Peyer's patch (tissue), 4 donors: ENCODE data around the gene FNDC3A. TPM values are rescaled to one million over a fixed set of nuclear protein-coding genes. Genes with fewer than 3 reads are reported as not detected.
"Not testable (repeated sequence)": the region's sequence is repeated elsewhere in the genome, so short reads cannot be mapped to it uniquely, and the experiment has no call there.

Source experiments
- DNase-seq, 3 donors: peaks; one replicate each; pipeline ENCODE4 v3.0.0-alpha.2; 2017 to 2019
- H3K27ac ChIP-seq, 4 donors: fragments of 200-600 bp; sonication (generic); one replicate each; pipeline ENCODE4 v1.5.1; 2016 to 2019
- H3K27me3 ChIP-seq, 2 donors: fragments of 200-600 bp; sonication (generic); one replicate each; pipeline ENCODE4 v1.5.1; 2019
- H3K36me3 ChIP-seq, 3 donors: fragments of 200-600 bp; sonication (generic); one replicate each; pipeline ENCODE4 v1.5.1; 2016 to 2019
- H3K4me1 ChIP-seq, 4 donors: fragments of 200-600 bp; sonication (generic); one replicate each; pipeline ENCODE4 v1.5.1; 2016 to 2019
- H3K4me3 ChIP-seq, 4 donors: fragments of 200-600 bp; sonication (generic); 1 replicate in 3 of 4; 2 replicates in 1 of 4; pipeline ENCODE4 v1.5.1; 2016 to 2019; ENCODE audit warnings: mild to moderate bottlenecking in 1 of 4
- H3K9me3 ChIP-seq, 4 donors: fragments of 200-600 bp; sonication (generic); one replicate each; pipeline ENCODE4 v1.5.1; 2016 to 2019; ENCODE audit warnings: mild to moderate bottlenecking in 1 of 4
- CTCF ChIP-seq, 6 experiments: fragments of 450-650 bp in 4 of 6; fragments of 200-600 bp in 2 of 6; sonication (generic) in 1 of 6; IDR thresholded peaks; one replicate each; pipeline ENCODE4 v1.5.1; 2017 to 2019; ENCODE audit warnings: antibody characterized with exemption in 6 of 6, mild to moderate bottlenecking in 3 of 6, moderate library complexity in 1 of 6
- POLR2A ChIP-seq, 2 donors: fragments of 450-650 bp; IDR thresholded peaks; one replicate each; pipeline ENCODE4 v1.5.1; 2017; ENCODE audit warnings: antibody characterized with exemption in 2 of 2, mild to moderate bottlenecking in 2 of 2, moderate library complexity in 2 of 2
- total RNA-seq, 4 donors: library from RNA; depleted of rRNA; stranded (reverse); fragments of >200 nt; gene quantifications; one replicate each; pipeline ENCODE4 v1.1.0, GENCODE V29; 2016

FNDC3A gene
- total RNA-seq, 4 donors from 2014 or later = 40.4 to 75.0 (median 52.6) TPM

GRCh38 chr13:49055021-49055420, 79.3 kb downstream of the FNDC3A start:
- peaks cover 0 to 3% (median 0%) of the 10 kb centered on the region in 3 donors for H3K36me3 ChIP-seq
- no peaks in the 10 kb centered on the region for H3K27me3 ChIP-seq
- H3K27ac ChIP-seq = no peak overlapping the region
- H3K4me3 ChIP-seq = no peak overlapping the region
- no peak for DNase-seq
- H3K9me3 ChIP-seq = no peaks in the 10 kb centered on the region
- TF ChIP-seq CTCF (IDR thresholded peaks at IDR 0.05) (no peak), POLR2A (IDR thresholded peaks at IDR 0.05) (no peak)
- H3K4me1 ChIP-seq = no peaks in the 10 kb centered on the region

DNA sequence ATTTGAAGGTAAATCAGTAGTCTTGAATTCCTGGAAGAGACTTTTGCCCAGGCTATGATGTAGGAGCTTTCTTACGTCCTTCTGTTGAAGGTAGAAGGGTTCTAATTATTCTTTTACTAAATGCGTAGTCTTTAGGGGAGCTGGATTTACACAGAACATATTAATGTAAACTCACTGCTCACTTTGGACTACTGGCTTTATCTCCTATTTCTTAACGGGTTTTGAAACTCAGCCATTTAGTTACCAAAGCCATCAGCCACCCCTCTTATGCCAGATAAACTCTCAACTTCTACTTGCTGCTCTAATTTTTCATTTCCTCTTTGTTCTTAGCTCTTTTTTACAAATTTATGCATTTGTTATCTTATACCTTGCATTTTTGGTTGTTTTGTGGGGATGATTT, 81.5 kb downstream of the FNDC3A start:
- no peaks in the 10 kb centered on the region for H3K27me3 ChIP-seq

GRCh38 chr13:49058761-49059160, 83.0 kb downstream of the FNDC3A start:
- Histone ChIP-seq H3K27ac (no peak overlapping the region), H3K27me3 (no peaks in the 10 kb centered on the region), H3K4me1 (no peaks in the 10 kb centered on the region), H3K36me3 (peaks cover 0 to 3% (median 0%) of the 10 kb centered on the region in 3 donors), H3K9me3 (no peaks in the 10 kb centered on the region), H3K4me3 (no peak overlapping the region)
- no peak for DNase-seq
- TF ChIP-seq POLR2A (IDR thresholded peaks at IDR 0.05) = no peak
- TF ChIP-seq CTCF (IDR thresholded peaks at IDR 0.05) = no peak

More for the DNA sequence above, 81.5 kb downstream of the FNDC3A start:
- H3K4me3 ChIP-seq = no peak overlapping the region
- DNase-seq = no peak
- TF ChIP-seq POLR2A (IDR thresholded peaks at IDR 0.05) (no peak), CTCF (IDR thresholded peaks at IDR 0.05) (no peak)
- no peaks in the 10 kb centered on the region for H3K4me1 ChIP-seq
- peaks cover 0 to 3% (median 0%) of the 10 kb centered on the region in 3 donors for H3K36me3 ChIP-seq
- no peak overlapping the region for H3K27ac ChIP-seq
- no peaks in the 10 kb centered on the region for H3K9me3 ChIP-seq

DNA sequence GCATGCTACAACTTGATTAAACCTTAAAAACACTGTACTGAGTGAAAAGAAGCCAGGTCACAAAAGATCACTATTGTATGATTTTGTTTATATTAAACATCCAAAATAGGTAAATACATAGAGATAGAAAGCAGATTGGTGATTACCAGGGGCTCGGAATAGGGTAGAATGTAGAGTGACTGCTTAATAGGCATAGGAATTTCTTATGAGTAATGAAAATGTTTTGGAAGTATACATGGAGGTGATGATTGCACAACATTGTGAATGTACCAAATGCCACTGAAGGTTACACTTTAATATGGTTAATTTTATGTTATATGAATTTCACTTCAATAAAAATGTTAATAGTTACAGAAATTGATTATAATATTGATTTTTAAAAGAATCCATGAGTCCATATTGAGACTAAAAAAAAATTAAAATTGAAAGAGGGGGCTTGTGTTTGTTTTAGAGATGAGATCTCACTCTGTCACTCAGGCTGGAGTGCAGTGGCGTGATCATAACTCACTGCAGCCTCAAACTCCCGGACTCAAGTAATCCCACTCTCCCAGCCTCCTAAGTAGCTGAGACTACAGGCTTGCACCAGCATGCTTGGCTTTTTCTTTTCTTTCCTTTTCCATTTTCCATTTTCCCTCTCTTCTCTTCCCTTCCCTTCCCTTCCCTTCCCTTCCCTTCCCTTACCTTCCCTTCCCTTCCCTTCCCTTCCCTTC, 85.1 kb downstream of the FNDC3A start:
- H3K9me3 ChIP-seq = no peaks in the 10 kb centered on the region
- TF ChIP-seq POLR2A (IDR thresholded peaks at IDR 0.05) = no peak
- TF ChIP-seq CTCF (IDR thresholded peaks at IDR 0.05) = no peak
- DNase-seq = no peak

DNA sequence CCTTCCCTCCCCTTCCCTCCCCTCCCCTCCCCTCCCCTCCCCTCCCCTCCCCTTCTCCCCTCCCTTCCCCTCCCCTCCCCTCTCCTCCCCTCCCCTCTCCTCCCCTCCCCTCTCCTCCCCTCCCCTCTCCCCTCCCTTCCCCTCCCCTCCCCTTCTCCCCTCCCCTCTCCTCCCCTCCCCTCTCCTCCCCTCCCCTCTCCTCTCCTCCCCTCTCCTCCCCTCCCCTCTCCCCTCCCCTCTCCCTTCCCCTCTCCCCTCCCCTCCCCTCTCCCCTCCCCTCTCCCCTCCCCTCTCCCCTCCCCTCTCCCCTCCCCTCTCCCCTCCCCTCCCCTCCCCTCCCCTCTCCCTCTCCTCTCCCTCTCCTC, 85.7 kb downstream of the FNDC3A start:
- not testable (repeated sequence) for H3K4me1 ChIP-seq, H3K27ac ChIP-seq, H3K4me3 ChIP-seq, H3K27me3 ChIP-seq, H3K36me3 ChIP-seq, DNase-seq, H3K9me3 ChIP-seq

More for the DNA sequence above, 85.1 kb downstream of the FNDC3A start:
- Histone ChIP-seq H3K27me3 (no peaks in the 10 kb centered on the region), H3K27ac (no peak overlapping the region), H3K4me3 (no peak overlapping the region), H3K36me3 (peaks cover 0 to 3% (median 0%) of the 10 kb centered on the region in 3 donors), H3K4me1 (no peaks in the 10 kb centered on the region)

- H3K36me3 ChIP-seq = no peaks in the 10 kb centered on the region
- no peaks in the 10 kb centered on the region for H3K4me1 ChIP-seq
- no peaks in the 10 kb centered on the region for H3K9me3 ChIP-seq
- no peak for DNase-seq
- no peak for TF ChIP-seq POLR2A (IDR thresholded peaks at IDR 0.05)
- TF ChIP-seq CTCF (IDR thresholded peaks at IDR 0.05) = no peak
- H3K4me3 ChIP-seq = no peak overlapping the region
- no peaks in the 10 kb centered on the region for H3K27me3 ChIP-seq
- no peak overlapping the region for H3K27ac ChIP-seq
Measured at GRCh38 chr13:49062297-49062896, 86.7 kb downstream of the FNDC3A start.
